HepG2 (cell line): ENCODE data around the gene MT1M. TPM values are rescaled to one million over a fixed set of nuclear protein-coding genes. Genes with fewer than 3 reads are reported as not detected.
A peak's percentile ranks its signal among the peaks of the same experiment; 100 is the strongest.

ENCODE experiments used
- DPF2 ChIP-seq: sonication (generic); formaldehyde crosslinking; IDR thresholded peaks from 2 replicates; pipeline ENCODE4 v1.4.0; 2020; ENCODE audit warnings: mild to moderate bottlenecking, low read depth, missing genetic modification reagents, borderline replicate concordance
- FOSL1 ChIP-seq: sonication (generic); formaldehyde crosslinking; IDR thresholded peaks from 2 replicates; pipeline ENCODE4 v1.9.0; 2021; ENCODE audit warnings: missing genetic modification reagents, borderline replicate concordance
- FOXC1 ChIP-seq: sonication (generic); formaldehyde crosslinking; IDR thresholded peaks from 2 replicates; pipeline ENCODE4 v1.8.0; 2022; ENCODE audit warnings: mild to moderate bottlenecking, missing genetic modification reagents, borderline replicate concordance
- GATA4 ChIP-seq: sonication (generic); IDR thresholded peaks from 2 replicates; pipeline ENCODE4 v1.6.1; 2016; ENCODE audit warnings: antibody characterized with exemption, low read depth, borderline replicate concordance
- GFI1 ChIP-seq: sonication (generic); formaldehyde crosslinking; IDR thresholded peaks from 2 replicates; pipeline ENCODE4 v1.5.0; 2020; ENCODE audit warnings: missing genetic modification reagents, mild to moderate bottlenecking, borderline replicate concordance
- HMGXB4 ChIP-seq, 2 experiments: sonication (generic) in 1 of 2; formaldehyde crosslinking in 1 of 2; IDR thresholded peaks; 2 replicates each; pipeline versions ENCODE4 v1.4.0 to v1.6.1; 2018 to 2020; ENCODE audit warnings: missing genetic modification reagents in 2 of 2, borderline replicate concordance in 1 of 2, low read depth in 1 of 2, mild to moderate bottlenecking in 1 of 2, missing biosample characterization in 1 of 2
- KDM5B ChIP-seq: sonication (generic); formaldehyde crosslinking; IDR thresholded peaks from 2 replicates; pipeline ENCODE4 v1.4.0; 2020; ENCODE audit warnings: missing genetic modification reagents, mild to moderate bottlenecking, borderline replicate concordance
- LCORL ChIP-seq, 2 experiments: fragments of 450-650 bp in 1 of 2; sonication (generic) in 1 of 2; formaldehyde crosslinking in 1 of 2; IDR thresholded peaks; 2 replicates each; pipeline versions ENCODE4 v1.5.0 to v1.6.1; 2017 to 2020; ENCODE audit warnings: antibody characterized with exemption in 1 of 2, missing genetic modification reagents in 1 of 2
- MLLT10 ChIP-seq: sonication (generic); formaldehyde crosslinking; IDR thresholded peaks from 2 replicates; pipeline ENCODE4 v1.4.0; 2020; ENCODE audit warnings: missing genetic modification reagents
- NBN ChIP-seq: fragments of 450-650 bp; conservative IDR thresholded peaks from 2 replicates; pipeline ENCODE4 v1.6.1; 2017
- PLSCR1 ChIP-seq: sonication (generic); formaldehyde crosslinking; IDR thresholded peaks from 2 replicates; pipeline ENCODE4 v1.5.0; 2020; ENCODE audit warnings: missing genetic modification reagents, mild to moderate bottlenecking, borderline replicate concordance
- RAD21 ChIP-seq: fragments of 450-650 bp; formaldehyde crosslinking; IDR thresholded peaks from 2 replicates; pipeline ENCODE4 v1.5.0; 2020; ENCODE audit warnings: mild to moderate bottlenecking
- RXRA ChIP-seq: sonication (generic); formaldehyde crosslinking; IDR thresholded peaks from 2 replicates; pipeline ENCODE4 v1.5.1; 2020; ENCODE audit warnings: missing genetic modification reagents
- UBTF ChIP-seq: sonication (generic); formaldehyde crosslinking; IDR thresholded peaks from 2 replicates; pipeline ENCODE4 v1.4.0; 2020; ENCODE audit warnings: mild to moderate bottlenecking, missing genetic modification reagents
- ZBTB2 ChIP-seq: sonication (generic); formaldehyde crosslinking; IDR thresholded peaks from 2 replicates; pipeline ENCODE4 v1.8.0; 2022; ENCODE audit warnings: low read depth, missing genetic modification reagents
- ZFX ChIP-seq: sonication (generic); formaldehyde crosslinking; IDR thresholded peaks from 2 replicates; pipeline ENCODE4 v1.4.0; 2020; ENCODE audit warnings: mild to moderate bottlenecking, low read depth, missing genetic modification reagents, moderate library complexity
- ZNF615 ChIP-seq: sonication (generic); formaldehyde crosslinking; IDR thresholded peaks from 2 replicates; pipeline ENCODE4 v1.5.0; 2020; ENCODE audit warnings: mild to moderate bottlenecking, missing genetic modification reagents, borderline replicate concordance
- ZNF616 ChIP-seq: sonication (generic); formaldehyde crosslinking; IDR thresholded peaks from 2 replicates; pipeline ENCODE4 v1.5.0; 2020; ENCODE audit warnings: low read depth, mild to moderate bottlenecking, missing genetic modification reagents
- ZNF652 ChIP-seq: IDR thresholded peaks from 2 replicates; pipeline ENCODE4 v1.6.1; 2016; ENCODE audit warnings: low read depth, borderline replicate concordance
- ZNF780A ChIP-seq: sonication (generic); formaldehyde crosslinking; IDR thresholded peaks from 2 replicates; pipeline ENCODE4 v1.8.0; 2022; ENCODE audit warnings: mild to moderate bottlenecking, missing genetic modification reagents, moderate library complexity
- ZSCAN29 ChIP-seq: sonication (generic); formaldehyde crosslinking; conservative IDR thresholded peaks from 2 replicates; pipeline ENCODE4 v1.4.0; 2020; ENCODE audit warnings: mild to moderate bottlenecking, missing genetic modification reagents
- polyA plus RNA-seq, 8 experiments: library from polyadenylated mRNA; depleted of rRNA in 3 of 8; stranded (reverse) in 7 of 8; unstranded in 1 of 8; fragments of >200 nt; fragmentation: Illumina TruSeq in 4 of 8; extraction: Trizol in 4 of 8; gene quantifications; 2 replicates each; pipeline versions ENCODE4 v1.2.1 to v1.2.3, GENCODE V29; 2011 to 2016; ENCODE audit warnings: low read depth in 4 of 8, missing spikeins in 1 of 8, mixed read lengths in 1 of 8; ENCODE audit not compliant: insufficient read depth in 1 of 8
- total RNA-seq, 5 experiments: library from RNA; depleted of rRNA; stranded (reverse); fragments of >200 nt; fragmentation: Illumina TruSeq; extraction: Trizol; gene quantifications; 2 replicates each; pipeline ENCODE4 v1.2.3, GENCODE V29; 2016; ENCODE audit warnings: low read depth in 1 of 5

The MT1M gene
- total and polyA plus RNA-seq, 2 of the 13 experiments (the other 11 are each of a cell fraction or from before 2014, with no cell fraction given): 4.6 TPM; not detected in 1

GRCh38 chr16:56606476-56607108 lies 25.9 kb upstream of the MT1M start (continued):
- peak; percentile 51; the same call in 1 of the 2 replicates for TF ChIP-seq UBTF
- TF ChIP-seq RAD21 (CRISPR knock-in tag): no peak
- TF ChIP-seq GFI1 (CRISPR knock-in tag): peak; percentile 51; the same call in 1 of the 2 replicates
- no peak; the same call in 1 of the 2 replicates for TF ChIP-seq FOXC1 (CRISPR knock-in tag)
- no peak for TF ChIP-seq MLLT10
- TF ChIP-seq KDM5B (CRISPR knock-in tag): no peak
- peak; percentile 82 for TF ChIP-seq DPF2 (CRISPR knock-in tag)
- peak; percentile 39; the same call in 1 of the 2 replicates for TF ChIP-seq FOSL1 (CRISPR knock-in tag)
- no peak for TF ChIP-seq ZFX
- TF ChIP-seq PLSCR1 (CRISPR knock-in tag): no peak
- peak; percentile 31; the same call in 1 of the 2 replicates for TF ChIP-seq GATA4
- peak; percentile 51 for TF ChIP-seq ZSCAN29 (CRISPR knock-in tag)
- no peak for TF ChIP-seq RXRA (CRISPR knock-in tag)
- TF ChIP-seq NBN: no peak
- 0 out of 2 replicates have a peak, but pooled peaks have one; percentile 27 for TF ChIP-seq ZNF780A (CRISPR knock-in tag)
- no peak for TF ChIP-seq LCORL (IDR thresholded peaks at IDR 0.05)
- TF ChIP-seq LCORL (CRISPR knock-in tag; IDR thresholded peaks at IDR 0.05): peak; percentile 75
- no peak; the same call in 1 of the 2 replicates for TF ChIP-seq ZNF652 (CRISPR knock-in tag)
- peak; percentile 10; the same call in 1 of the 2 replicates for TF ChIP-seq ZNF616 (CRISPR knock-in tag)
- no peak for TF ChIP-seq HMGXB4 (CRISPR knock-in tag; IDR thresholded peaks at IDR 0.05; ENCODE audit: borderline replicate concordance in 1 of 2, low read depth in 1 of 2)
- TF ChIP-seq ZNF615 (CRISPR knock-in tag): no peak
- peak; percentile 52; the same call in 1 of the 2 replicates for TF ChIP-seq ZBTB2
